Measurements from ENCODE around the gene SLC2A10.

SLC2A10 gene

GRCh38 chr20:46702447-46703203, 6.8 kb upstream of the SLC2A10 start:
- DNase-seq, result no peak

DNA sequence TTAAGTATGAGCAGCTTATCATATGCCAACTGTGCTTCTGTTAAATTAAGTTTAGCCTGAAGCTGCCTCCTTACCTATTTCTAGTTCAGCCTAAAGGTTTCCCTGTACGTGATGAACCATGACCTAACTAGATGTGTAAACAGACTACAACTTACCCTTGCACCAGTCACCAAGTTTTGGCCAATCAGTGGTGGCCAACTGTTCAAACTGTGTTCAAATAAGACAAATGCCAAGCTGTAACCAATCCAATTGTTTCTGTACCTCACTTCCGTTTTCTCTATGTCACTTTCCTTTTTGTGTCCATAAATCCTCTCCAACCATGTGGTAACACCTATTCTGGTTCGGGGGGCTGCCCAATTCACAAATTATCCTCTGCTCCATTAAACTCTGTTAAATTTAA, 6.0 kb upstream of the SLC2A10 start:
- no peak for DNase-seq

- no peak for DNase-seq
Measured at GRCh38 chr20:46704714-46705377, 4.6 kb upstream of the SLC2A10 start.

- DNase-seq, result no peak
Measured at GRCh38 chr20:46705378-46705729, 4.1 kb upstream of the SLC2A10 start.

GRCh38 chr20:46706242-46706641, 3.2 kb upstream of the SLC2A10 start:
- no peak for DNase-seq

- no peak for DNase-seq
Measured at GRCh38 chr20:46708172-46708860, 1.1 kb upstream of the SLC2A10 start.

GRCh38 chr20:46709055-46709458, 392 bp upstream of the SLC2A10 start:
- no peak for DNase-seq

GRCh38 chr20:46710153-46710913, 884 bp downstream of the SLC2A10 start:
- DNase-seq, result no peak

DNA sequence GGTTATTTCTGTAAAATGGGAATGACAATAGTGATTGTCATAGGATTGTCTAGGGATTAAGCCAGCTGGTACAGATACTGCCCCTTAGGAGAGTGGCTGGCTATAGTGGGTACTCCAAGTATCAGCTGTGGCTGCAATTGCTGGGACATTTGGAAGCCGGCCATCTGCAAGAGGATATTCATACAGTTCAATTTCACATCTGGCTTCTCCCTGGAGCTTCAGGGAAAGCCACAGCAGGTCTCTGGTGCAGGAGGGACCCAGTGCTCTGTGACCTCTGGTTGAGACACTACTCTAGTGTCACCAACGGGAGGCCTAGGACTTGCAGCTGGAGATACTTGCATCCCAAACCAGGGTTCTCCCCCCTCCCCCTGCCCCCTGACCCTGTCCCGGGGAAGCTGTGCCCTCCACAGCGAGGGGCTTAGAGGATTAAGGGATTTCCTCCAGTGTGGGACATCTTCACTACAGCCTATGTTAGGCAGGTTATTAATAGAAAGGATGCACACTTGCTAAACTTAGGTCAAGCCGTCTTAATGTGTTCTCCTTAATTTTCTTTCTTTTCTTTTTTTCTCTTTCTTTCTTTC, 2.7 kb downstream of the SLC2A10 start:
- DNase-seq, result no peak

DNA sequence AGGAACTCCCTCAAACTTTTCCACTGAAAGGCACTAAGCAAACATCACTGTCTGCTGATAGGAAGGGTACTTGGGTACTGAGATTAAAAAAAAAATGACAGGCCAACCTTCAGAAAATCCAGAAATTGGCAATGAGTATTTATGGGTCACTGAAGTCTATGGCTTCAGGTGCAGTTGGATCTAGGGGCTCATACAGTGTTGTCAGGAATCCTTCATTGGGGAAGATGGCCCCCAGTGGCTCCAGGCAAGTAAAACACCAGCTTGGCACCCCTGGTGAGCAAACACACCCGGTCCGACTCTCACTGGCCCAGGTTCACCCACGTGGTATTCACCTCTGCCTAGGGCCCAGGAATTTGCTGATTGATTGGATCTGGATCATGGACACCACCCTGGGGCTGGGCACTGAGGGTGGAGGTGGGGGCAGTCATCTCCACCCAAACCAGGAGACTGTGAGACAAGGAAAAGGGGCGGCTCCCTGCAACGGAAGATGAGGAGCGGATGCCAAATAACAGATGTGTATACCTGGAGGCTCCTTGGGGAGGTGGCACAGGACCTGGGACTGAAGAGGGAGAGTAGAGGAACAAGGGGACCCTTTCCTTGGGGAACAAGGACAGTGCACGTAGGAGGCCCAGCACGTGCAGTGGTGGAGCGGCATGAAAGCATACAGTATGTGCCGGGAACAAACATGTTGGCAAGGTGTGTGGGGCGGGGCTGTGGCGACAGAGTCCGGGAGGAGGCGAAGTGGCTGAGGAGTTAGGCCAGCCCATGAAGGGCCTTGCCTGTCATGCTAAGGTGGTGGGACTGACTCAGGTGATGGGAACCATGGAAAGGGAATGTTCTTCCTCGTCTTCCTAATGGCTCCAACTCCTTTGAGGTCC, 4.7 kb downstream of the SLC2A10 start:
- DNase-seq, result no peak

GRCh38 chr20:46715292-46715756, 5.9 kb downstream of the SLC2A10 start:
- no peak for DNase-seq

- no peak for DNase-seq
Measured at GRCh38 chr20:46717818-46718541, 8.5 kb downstream of the SLC2A10 start.

- no peak for DNase-seq
Measured at GRCh38 chr20:46720019-46720418, 10.6 kb downstream of the SLC2A10 start.

DNA sequence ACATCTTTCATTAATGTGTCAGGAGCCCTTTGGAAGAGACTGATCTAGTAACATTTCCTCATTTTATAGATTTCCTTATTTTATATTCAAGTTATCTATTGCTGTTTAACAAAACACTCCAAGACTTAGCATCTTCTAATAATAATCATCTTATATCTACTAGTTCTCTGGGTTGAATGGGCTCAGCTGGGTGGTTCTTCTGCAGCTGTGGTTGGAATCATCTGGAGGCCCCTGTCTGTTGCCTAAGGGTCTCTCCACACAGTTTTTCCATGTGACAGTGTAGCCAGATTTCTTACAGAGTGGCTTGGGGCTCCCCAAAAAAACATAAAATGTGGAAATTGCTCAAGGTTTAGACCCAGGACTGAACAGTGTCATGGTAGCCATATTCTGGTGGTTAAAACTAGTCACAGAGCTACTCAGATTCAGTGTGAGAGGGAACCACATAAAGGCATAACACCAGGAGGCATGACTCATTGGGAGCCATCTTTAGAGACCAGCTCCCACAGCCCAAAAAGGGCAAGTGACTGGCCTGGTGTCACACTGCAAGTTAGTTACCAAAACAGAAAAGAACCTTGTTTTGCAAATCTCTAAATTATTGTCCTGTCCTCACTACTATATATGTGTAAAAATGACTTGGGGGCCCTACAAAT, 11.5 kb downstream of the SLC2A10 start:
- DNase-seq, result no peak

GRCh38 chr20:46721476-46721875, 12.0 kb downstream of the SLC2A10 start:
- DNase-seq, result no peak

- no peak for DNase-seq
Measured at GRCh38 chr20:46722450-46722849, 13.0 kb downstream of the SLC2A10 start.

DNA sequence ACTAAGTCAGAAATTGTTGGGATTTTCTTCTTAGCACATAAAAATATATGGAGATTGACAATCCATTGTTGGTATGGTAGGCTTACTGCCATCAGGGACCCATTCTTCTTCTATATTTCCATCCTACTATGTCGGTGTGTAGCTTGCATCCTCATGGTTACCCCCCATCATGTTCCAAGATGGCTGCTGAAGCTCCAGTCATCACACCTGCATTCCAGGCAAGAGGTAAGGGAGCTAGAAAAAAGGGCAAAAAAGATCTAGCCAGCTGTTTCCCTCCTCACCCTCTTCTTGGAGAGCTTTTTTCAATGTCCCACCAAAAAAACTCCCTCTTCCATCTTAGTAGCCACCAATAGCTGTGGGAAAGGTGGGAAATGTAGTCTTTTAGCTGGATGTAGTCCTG, 13.6 kb downstream of the SLC2A10 start:
- DNase-seq, result no peak

- no peak for DNase-seq
Measured at GRCh38 chr20:46724343-46724959, 15.0 kb downstream of the SLC2A10 start.

Data from hypothalamus (tissue), 51 donors.